ENCODE results near the gene PSAP. TPM values are rescaled to one million over a fixed set of nuclear protein-coding genes. Genes with fewer than 3 reads are reported as not detected.

The PSAP gene
- total RNA-seq, 1 donor from 2014 or later = 907 TPM

Other genes starting within 250 kb of the PSAP start
- gene C10orf105, start 131.5 kb downstream of the PSAP start, total RNA-seq = under 0.01 and 0.05 TPM in 2 replicates
- 25.1 and 42.2 TPM in 2 replicates for gene VSIR, start 77.7 kb downstream of the PSAP start, total RNA-seq
- gene CHST3, start 113.1 kb upstream of the PSAP start, total RNA-seq = 7.0 TPM in 2 replicates
- 3.5 and 6.6 TPM in 2 replicates for gene SPOCK2, start 237.3 kb upstream of the PSAP start, total RNA-seq